ENCODE data around the gene SH3RF2.
"Not testable (repeated sequence)": the region's sequence is repeated elsewhere in the genome, so short reads cannot be mapped to it uniquely, and the experiment has no call there.

The SH3RF2 gene

DNA sequence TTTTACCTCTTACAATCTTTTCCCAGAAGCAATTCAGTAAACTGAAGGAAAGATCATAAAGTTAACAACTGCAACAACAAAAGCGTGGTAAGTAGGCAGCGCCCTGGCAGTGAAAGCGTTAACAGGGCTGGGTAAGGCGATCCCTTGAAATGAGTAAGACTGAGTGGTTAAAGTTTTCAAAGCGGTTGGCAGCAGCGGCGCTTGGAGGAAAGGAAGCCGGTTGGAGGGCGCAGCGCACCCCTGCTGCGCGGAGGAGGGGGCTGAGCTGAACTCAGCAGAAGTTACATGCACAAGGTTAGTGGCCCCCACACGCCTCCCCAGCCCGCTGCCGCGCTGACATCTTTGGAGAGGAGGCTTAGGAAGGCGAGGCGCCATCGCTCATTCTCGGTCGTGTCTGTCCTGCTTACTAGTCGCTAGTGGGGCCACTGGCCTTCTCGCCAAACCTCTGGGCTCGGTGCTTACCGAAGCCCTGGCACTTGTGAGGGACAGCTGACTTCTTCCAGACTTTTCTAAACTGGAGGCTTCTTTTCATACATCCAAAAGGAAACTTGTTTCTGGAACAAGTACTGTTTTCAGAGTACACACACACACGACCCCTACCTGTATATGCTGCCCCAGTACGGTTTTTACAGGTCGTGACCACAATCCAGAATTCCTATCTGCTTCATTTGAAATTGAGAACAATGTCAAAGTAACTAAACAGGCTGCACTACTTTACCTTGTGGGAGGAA, at the start of gene SH3RF2:
Gene SH3RF2 (plus strand): TSS at position 178 of the 731 bp plus-strand sequence. CDS start 1,351 bp downstream, outside the sequence.
- DNase-seq = no peak

- no peak for DNase-seq
Measured at GRCh38 chr5:145887217-145887616, 49.2 kb upstream of the SH3RF2 start.

DNA sequence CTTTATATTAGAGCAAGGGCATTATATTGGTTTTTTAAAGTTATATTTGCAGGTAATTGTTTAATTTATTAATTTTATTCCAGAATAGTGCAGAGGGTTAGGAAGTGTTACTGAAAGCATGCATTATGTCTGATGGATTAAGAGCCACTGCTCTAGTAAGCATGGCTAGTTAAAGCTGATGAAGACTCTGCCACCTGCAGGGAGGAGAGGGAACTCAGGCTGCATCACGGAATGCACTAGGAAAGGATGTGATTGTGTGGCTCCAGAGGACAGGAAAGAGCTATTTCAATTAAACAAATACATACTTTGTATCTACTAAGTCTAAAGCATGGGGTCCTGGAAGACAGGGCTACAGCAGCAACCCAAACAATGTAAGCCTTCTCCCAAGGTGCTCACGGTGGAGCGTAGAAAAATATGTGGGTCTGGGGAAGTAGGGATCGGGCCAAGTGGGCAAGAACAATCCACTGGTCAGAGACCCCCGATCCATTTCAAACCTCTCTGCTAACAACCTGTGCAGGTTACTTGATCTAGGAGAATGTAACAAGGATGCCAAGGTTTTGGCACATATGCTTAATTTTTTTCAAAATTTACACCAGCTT, 48.3 kb upstream of the SH3RF2 start:
- no peak for DNase-seq

DNA sequence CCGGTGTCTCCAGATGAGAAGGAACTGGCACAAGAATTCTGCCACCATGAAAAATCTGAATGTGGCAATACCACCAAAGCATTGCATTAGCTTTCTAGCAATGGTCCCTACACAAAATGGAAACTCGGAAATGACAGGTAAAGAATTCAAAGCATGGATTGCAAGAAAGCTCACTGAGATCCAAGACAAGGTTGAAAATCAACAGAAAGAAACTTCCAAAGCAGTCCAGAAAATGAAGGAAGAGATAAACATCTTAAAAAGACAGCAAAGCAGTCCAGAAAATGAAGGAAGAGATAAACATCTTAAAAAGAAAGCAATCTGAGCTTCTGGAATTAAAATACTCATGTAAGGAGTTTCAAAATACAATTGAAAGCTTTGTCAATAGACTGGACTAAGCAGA, 46.8 kb upstream of the SH3RF2 start:
- DNase-seq = no peak

GRCh38 chr5:145891378-145891777, 45.0 kb upstream of the SH3RF2 start:
- DNase-seq = not testable (repeated sequence)

DNA sequence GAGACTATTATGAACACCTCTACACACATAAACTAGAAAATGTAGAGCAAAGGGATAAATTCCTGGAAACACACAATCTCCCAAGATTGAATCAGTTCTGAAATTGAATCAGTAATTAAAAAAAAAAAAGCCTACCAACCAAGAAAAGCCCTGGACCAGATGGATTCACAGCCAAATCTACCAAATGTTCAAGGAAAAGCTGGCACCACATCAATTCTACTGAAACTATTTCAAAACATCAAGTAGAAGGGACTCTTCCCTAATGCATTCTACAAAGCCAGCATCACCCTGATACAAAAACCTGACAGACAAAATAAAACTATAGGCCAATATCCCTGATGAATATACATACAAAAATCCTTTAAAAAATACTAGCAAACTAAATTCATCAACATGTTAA, 38.2 kb upstream of the SH3RF2 start:
- no peak for DNase-seq

GRCh38 chr5:145902421-145902820, 34.0 kb upstream of the SH3RF2 start:
- no peak for DNase-seq

- no peak for DNase-seq
Measured at GRCh38 chr5:145903113-145903512, 33.3 kb upstream of the SH3RF2 start.

DNA sequence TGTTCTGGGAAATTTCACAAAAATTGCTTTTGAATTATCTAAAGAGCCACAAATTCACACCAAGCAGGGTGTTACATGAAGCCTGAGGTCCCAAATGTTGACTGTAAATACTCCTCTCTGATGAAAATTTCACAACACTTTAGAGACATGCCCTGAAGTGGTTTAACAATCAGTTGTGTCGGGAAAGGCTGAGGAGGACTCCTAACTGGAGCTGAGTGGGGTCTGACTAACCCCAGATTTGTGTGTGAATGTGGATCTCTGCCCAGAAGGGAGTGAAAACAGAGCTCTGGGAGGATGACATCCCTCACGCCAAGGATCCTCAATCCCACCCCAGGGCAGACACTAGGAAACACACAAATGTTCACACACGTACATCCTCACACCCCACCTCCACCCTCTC, 32.5 kb upstream of the SH3RF2 start:
- no peak for DNase-seq

GRCh38 chr5:145904743-145905142, 31.6 kb upstream of the SH3RF2 start:
- DNase-seq = no peak

DNA sequence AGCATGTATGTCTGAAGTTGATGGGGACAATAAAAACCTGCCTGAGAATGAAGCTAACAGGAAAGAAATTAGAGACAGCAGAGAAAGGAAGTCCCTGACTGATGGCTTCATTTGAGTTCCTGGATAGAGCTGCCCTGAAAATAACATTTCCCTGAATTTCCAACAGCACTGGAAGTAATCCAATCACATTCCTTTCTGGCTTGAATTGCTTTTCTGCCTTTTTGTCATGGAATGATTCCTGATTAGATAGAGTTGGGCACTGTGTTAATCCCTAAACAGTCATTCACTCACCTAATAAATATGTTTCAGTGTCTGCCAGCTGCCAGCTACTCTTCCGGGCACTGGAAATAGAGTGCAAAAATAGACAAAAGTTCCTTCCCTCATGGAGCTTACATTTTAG, 30.0 kb upstream of the SH3RF2 start:
- no peak for DNase-seq

DNA sequence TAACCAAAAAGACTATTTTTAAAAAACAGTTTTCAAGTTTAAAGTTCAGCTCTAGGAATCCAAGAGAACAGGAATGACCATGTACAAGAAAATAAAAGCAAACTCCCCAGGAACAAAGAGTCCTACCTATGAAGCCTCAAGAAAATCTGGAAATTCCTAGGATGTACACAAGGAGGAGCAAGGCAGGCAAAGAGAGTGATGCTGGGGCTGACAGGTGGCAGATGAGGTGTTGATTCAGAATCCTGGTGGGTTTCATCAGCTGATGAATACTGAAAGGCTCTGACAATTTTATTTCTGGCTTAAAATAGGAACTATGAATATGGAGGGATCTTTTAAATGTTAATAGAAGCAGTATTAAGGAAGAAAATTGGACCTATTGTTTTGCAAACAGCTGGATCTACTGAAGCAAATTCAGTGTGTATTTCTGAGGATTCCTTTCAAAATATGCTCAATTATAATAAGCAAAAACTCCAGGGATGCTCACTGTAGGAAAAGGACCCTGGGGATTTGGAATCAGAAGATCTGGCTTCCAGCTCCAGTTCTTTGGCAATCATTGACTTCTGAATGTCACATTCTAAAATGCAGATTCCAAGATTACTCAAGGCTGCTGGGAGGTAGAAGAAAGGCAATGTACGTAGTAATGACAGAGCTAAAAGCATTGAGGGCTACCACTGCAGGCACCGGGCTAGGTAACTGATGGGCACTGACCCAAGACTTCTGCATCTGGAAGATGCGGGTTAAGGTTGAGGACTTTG, 28.0 kb upstream of the SH3RF2 start:
- DNase-seq = no peak

- no peak for DNase-seq
Measured at GRCh38 chr5:145911164-145911563, 25.2 kb upstream of the SH3RF2 start.

DNA sequence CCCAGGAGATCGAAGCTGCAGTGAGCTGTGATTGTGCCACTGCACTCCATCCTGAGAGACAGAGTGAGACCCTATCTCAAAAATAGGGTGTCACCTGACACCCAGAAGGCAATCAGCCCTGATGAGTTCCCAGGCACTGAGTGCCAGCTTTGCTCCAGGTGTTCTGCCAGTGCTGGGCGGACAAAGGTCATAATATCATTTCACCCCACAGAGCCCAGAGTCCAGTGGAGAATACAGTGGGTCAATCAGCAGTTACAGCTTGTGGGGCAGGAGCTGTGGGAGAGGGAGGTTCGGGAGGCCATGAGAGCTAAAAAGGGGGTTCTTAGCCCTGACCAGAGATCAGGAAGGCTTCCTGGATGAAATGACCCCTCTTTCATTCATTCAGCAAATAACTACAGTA, 24.4 kb upstream of the SH3RF2 start:
- DNase-seq = no peak

DNA sequence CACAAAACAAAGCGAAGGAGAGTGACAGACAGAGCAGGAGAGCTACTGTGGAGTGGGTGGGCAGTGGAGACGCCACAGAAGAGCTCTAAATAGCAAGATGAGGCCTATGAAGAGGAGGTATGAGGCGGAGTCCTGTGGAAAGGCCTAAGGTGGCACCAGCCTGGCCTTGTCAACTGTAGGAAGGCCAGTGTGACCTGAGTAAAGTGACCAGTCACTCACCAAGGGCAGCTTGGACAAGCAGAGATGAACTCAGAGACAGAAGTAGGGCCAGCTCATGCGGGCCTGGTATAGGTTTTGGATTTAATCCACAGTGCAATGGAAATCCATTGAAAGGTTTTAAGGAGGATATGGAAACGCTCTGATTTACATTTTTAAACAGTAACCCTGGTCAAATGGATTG, 23.8 kb upstream of the SH3RF2 start:
- no peak for DNase-seq

DNA sequence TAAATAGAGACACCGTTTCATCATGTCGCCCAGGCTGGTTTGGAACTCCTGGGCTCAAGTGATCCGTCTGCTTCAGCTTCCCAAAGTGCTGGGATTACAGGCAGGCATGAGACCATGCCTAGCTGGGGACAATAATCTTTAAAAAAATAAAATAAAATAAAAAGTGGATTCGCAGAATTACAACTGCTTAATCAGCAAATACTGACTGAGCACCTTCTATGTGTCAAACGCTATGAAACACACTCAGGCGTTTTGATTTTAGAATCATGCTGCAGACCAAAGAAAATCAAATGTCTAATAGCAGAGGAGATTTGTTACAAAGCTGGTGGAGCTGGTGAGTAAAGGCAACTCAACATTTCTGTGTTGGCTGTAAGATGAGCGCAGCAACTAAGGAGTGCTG, 22.7 kb upstream of the SH3RF2 start:
- DNase-seq = no peak

GRCh38 chr5:145915970-145916638, 20.3 kb upstream of the SH3RF2 start:
- no peak for DNase-seq

DNA sequence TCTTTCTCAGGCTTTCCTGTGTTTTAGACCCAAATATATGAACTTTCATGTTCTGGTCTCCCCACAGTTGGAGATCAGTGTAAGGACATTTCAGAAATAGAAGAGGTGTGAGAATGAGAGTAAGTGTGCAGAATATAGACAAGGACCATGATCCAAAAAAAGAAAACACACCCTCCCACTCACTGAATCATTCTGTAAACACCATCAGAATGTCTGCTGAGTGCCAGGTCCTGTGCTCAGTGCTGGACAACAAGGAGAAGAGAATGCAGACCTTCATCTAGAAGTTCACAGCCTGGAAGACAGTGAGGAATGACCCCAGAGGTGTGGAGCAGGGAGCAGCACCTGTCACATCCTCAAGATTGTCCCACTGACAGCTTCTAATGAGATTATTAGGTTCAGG, 19.1 kb upstream of the SH3RF2 start:
- no peak for DNase-seq

GRCh38 chr5:145918397-145918796, 18.0 kb upstream of the SH3RF2 start:
- no peak for DNase-seq

GRCh38 chr5:145919413-145919812, 17.0 kb upstream of the SH3RF2 start:
- no peak for DNase-seq

DNA sequence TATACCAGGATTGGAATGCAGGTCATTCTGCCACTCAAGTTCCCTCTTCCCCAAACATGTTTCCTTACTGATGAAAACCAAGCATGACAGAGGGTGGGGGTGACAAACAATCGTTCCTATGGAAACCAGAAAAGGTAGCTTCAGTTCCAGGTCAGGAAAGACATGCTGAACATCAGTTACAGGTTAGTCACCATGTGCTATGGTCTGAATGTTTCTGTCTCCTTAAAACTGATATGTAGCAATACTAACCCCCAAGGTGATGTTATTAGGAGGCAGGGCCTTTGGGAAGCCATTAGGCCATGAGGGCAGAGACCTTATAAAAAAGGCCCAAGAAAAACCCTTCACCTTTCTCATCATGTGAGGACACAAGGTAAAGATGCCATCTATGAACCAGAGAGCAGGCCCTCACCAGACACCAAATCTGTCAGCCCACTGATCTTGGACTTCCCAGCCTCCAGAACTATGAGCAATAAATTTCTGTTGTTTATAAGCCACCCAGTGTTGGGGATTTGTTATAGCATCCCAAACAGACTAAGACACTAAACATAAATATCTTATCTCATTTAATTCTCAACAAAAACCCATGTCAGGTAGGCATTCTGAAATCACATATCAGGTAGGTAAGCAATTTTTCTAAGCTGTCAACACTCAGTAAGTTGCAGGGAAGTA, 15.7 kb upstream of the SH3RF2 start:
- DNase-seq = no peak

GRCh38 chr5:145921211-145921610, 15.2 kb upstream of the SH3RF2 start:
- no peak for DNase-seq

DNA sequence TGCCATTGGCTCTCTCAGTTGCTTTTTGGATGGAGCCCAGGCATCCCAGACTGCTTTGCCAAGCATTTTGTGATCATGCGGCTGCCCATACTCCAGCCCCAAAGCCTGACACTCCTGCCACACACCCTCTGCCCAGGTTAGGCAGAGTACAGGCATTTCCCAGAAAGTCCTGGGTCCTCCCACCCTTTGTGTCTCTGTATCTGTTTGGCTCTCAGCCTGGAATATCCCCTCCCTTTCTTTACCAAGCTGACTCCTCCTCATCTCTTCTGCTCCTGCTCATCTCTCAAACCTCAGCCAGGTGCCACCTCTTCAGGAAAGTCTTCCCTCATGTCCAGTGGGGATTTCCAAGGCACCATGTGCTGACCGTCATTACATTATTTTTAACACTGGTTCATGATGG, 14.3 kb upstream of the SH3RF2 start:
- no peak for DNase-seq

All from cortex of kidney (tissue), 1 donor.